Cardiac fibroblast (primary cell): ENCODE data around the gene HHAT.

Source experiments
- DNase-seq, 2 donors: peaks; one replicate each; pipeline versions ENCODE4 v3.0.0 to v3.0.0-alpha.2; 2010; ENCODE audit warnings: low read depth in 2 of 2
- H3K4me3 ChIP-seq, 2 donors: replicated peaks in 1 of 2; 1 replicate in 1 of 2; 2 replicates in 1 of 2; pipeline ENCODE4 v1.5.1; 2011; ENCODE audit warnings: low read depth in 2 of 2, low read length in 2 of 2, mild to moderate bottlenecking in 2 of 2, moderate library complexity in 1 of 2
- TF ChIP-seq, protein P1 (sequence below): IDR thresholded peaks from one replicate; pipeline ENCODE4 v1.5.1; 2011; ENCODE audit warnings: low read depth, mild to moderate bottlenecking, low read length, inconsistent platforms

Gene HHAT

GRCh38 chr1:210616356-210616755 lies 287.7 kb downstream of the HHAT start:
- DNase-seq: no peak
- TF ChIP-seq, protein P1, sequence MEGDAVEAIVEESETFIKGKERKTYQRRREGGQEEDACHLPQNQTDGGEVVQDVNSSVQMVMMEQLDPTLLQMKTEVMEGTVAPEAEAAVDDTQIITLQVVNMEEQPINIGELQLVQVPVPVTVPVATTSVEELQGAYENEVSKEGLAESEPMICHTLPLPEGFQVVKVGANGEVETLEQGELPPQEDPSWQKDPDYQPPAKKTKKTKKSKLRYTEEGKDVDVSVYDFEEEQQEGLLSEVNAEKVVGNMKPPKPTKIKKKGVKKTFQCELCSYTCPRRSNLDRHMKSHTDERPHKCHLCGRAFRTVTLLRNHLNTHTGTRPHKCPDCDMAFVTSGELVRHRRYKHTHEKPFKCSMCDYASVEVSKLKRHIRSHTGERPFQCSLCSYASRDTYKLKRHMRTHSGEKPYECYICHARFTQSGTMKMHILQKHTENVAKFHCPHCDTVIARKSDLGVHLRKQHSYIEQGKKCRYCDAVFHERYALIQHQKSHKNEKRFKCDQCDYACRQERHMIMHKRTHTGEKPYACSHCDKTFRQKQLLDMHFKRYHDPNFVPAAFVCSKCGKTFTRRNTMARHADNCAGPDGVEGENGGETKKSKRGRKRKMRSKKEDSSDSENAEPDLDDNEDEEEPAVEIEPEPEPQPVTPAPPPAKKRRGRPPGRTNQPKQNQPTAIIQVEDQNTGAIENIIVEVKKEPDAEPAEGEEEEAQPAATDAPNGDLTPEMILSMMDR: no peak
- H3K4me3 ChIP-seq: no peak overlapping the region

DNA sequence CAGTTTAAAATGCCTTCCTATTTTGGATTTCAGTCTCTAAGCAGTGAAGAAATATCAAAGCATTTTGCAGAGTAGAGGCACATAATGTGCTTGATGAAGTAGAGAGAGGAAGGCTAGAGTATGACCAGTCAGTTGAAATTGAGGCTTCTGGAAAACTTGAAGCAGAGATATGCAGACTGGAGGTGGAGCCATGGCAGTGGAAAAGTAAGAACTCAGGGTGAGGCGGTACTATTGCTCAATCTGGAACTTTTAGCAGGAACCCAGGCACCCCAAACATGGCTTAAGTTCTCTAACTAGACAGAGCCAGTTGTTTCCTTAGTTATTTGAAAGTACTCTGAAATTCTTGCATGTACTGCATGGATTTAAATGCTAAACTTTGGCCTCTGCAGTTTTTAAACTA lies 288.6 kb downstream of the HHAT start:
- DNase-seq: no peak
- H3K4me3 ChIP-seq: no peak overlapping the region
- TF ChIP-seq, protein P1: no peak

GRCh38 chr1:210618369-210618768 lies 289.7 kb downstream of the HHAT start:
- no peak overlapping the region for H3K4me3 ChIP-seq
- TF ChIP-seq, protein P1: no peak
- no peak for DNase-seq

GRCh38 chr1:210620867-210621488 lies 292.3 kb downstream of the HHAT start:
- no peak for DNase-seq
- TF ChIP-seq, protein P1: no peak
- no peak overlapping the region for H3K4me3 ChIP-seq

- TF ChIP-seq, protein P1: no peak
- no peak for DNase-seq
- no peak overlapping the region for H3K4me3 ChIP-seq
These were observed 293.0 kb downstream of the HHAT start for GRCh38 chr1:210621712-210622111.

- DNase-seq: no peak
- TF ChIP-seq, protein P1: no peak
- H3K4me3 ChIP-seq: no peak overlapping the region
These were observed 296.0 kb downstream of the HHAT start for GRCh38 chr1:210624722-210625121.

DNA sequence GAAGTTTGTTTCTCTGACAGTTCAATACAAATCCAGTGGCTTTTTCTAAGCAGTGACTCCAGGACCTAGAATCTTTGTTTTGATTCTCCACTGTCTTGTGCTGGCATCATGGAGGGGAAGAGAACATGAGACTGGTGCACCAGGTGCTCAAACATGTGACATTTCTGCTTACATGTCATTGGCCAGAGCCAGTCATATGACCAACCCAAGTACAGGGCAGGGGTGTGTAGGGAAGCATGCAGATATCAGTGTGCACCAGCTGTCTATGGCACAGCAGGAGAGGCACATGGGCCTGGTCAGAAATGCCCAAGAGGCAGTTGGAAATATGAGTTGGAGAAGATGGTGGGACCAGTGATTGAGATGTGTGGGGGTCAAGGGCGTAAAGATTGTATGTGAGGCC lies 297.0 kb downstream of the HHAT start:
- DNase-seq: no peak
- H3K4me3 ChIP-seq: no peak overlapping the region
- TF ChIP-seq, protein P1: no peak
